Endothelial cell of hepatic sinusoid (primary cell): Measurements from ENCODE around the gene CA12.

Experiments used
- in situ Hi-C: cut with HindIII; loops from 2 replicates; pipeline ENCODE4 v1.10.0; 2017; ENCODE audit warnings: low sequenced_read_pairs

Gene CA12

DNA sequence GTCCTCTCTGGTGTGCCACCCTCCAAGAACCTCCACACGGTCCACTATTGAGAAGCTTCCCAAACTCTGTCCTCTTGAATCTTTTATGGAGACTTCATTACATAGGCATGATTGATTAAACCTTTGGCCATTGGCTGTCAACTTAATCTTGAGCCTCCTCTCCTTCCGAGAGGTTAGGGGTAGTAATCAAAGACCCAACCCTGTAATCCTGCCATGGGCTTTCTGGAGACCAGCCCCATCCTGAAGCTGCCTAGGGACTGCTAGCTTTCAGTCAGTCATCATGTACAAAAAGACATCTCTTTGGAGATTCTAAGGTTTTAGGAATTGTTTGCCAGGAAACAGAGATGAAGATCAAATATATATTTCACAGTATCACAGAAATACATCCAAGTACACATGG is 67.2 kb downstream of the CA12 start:
- in situ Hi-C loops, result no loop called here

DNA sequence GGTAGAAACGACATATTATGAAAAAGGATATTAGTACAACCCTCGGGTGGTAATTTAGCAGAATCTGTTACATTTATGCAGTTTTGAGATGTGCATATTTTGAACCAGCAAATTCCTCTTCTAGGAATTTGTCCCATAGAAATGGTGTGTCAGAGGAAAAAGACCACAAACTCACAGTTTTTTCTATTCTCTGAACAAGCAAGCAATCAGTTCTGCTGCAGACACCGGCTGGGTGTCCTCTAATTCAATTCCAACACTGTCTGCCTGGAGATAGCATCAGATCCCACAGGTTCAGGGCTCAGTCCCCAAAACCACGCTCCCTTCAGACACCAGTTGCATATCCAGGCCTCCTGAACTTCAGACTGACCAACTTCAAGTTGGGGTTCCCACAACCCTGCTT is 67.8 kb downstream of the CA12 start:
- in situ Hi-C loops, result no loop called here

DNA sequence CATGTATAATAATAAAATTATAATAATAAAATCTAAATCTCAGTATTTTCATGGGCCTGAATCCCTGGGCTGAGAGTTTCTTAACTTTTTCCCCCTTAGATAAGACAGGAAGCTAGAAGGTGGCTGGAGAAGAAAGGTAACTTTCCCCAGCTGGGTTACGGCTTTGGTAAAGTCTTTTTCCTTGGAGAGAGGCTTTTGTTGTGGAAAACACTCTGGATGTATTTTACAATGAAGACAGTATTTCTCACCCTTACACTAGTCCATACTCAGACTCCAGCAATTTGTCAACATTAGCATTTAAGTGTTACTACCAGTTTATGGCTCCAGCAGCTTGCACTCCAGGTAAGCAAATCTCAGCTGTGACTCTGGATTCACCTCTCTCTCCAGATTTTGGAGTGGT is 69.4 kb downstream of the CA12 start:
- in situ Hi-C loops, result no loop called here

DNA sequence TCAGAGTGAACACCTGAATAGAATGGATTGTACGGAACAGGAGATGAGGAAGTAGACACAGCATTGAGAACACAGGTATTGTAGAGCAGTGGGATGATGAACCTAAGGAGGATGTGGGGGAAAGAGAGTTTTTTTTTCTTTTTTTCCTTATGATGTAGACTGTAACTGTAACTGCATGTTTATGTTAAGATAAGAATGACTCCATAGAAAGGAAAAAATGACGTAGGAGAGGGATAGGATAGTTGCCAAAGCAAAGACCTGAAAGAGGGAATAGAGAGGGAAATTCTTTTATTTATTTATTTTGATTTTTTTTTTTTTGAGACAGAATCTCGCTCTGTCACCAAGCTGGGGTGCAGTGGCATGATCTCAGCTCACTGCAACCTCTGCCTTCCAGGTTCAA is 71.0 kb downstream of the CA12 start:
- in situ Hi-C loops, result no loop called here

DNA sequence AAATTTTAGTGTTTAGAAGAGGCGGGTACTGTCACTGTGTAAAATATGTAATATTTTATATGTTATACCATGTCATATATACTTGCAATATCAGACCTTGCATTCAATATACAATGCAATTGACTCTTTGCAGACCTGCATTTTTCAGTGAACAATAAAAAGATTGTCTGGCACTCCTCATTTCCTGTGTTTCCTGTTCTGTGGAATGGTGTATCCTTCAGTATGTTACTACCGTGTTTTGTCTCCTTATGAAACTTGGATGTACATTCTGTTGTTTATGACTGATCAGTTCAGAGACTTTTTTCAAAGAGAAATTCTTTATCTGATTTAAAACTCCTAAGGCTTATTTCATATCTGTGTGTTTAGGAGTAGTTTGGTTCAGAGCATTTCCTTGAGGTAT is 72.7 kb downstream of the CA12 start:
- in situ Hi-C loops, result loop anchor here (10.0 kb wide), 1 partner anchor 116 kb away; no protein-coding TSS in a partner anchor

DNA sequence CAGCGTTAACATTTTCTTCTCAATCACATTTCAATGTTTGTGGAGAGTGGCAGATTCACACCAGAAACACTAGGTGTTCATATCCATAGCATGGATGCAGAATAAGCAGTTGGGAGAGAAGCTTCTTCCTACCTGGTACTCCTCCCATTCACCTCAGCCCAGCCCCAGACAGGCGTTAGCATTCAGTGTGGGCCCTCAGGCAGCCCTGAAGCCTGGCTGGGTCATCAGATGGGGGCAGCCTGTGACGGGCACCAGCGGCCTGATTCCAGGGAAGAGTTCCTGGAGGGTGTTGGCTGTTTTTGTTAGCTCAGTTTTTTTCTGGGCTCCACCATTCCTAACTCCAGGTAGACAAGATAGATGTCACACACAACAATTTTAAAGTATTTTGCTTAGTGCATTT is 73.2 kb downstream of the CA12 start:
- in situ Hi-C loops, result loop anchor here (10.0 kb wide), 1 partner anchor 116 kb away; no protein-coding TSS in a partner anchor

DNA sequence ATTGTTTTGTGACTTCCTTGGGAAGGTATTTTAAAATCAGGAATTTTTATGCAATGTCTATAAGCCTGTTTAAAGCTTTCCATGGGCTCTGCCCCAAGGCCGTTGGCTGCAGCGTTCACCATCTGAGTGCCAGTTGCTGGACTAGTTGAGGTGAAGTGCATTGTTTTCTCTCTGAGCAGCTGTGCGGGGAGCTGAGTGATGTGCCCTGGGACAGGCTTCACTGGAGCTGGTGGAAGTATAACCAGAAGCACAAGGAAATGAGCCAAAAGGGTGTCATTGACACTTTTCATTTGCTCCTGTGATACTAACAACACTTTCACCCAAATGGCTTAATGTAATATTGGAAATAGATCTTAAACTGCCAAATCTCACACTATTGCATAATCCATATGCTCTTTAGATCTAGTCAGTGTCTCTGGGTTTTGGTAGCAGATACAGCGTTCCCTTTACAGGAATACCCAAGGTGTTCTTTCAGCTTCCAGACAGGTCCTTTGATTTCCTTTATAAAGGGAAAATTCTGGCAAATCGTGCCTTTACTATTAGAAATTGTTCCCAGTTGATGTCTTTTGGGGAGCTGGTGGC is 75.1 kb downstream of the CA12 start:
- in situ Hi-C loops, result loop anchor here (10.0 kb wide), 1 partner anchor 118 kb away; no protein-coding TSS in a partner anchor

DNA sequence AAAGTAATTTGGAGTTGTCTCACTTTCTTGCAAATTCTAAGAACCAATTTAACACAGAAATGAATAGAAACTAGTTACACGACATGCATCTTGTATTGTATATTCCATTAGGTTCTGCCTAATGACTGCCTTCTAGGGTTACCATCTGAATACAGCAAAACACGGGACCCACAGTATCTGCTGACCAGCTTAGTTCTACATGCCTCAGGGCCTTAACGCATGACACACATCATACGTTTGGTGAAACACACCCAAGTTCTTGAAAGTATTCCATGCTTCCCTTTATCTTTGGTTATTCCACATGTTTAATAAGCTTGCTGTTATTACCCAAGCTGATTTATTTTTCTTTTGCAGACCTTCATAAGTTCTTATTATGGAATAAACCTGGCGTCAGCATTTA is 76.4 kb downstream of the CA12 start:
- in situ Hi-C loops, result loop anchor here (10.0 kb wide), 1 partner anchor 120 kb away; no protein-coding TSS in a partner anchor

DNA sequence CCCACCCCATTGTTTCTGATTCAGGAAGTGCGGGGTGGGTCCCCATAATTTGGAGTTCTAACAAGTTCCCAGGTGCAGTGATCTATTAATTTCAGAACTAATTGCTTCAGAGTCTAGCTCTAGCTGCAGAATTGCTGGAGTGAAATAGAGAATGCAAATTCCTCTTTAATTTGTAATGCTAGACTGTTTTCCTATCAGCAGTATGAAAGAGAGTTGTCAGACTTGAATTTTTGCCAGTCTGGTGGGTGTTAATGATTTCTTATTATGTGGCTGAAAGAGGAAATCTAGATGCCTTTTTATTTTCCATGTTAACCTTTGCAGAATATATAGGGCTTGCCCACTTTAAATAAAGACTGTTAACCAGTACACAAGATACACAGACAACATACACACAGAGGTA is 80.6 kb downstream of the CA12 start:
- in situ Hi-C loops, result loop anchor here (10.0 kb wide), 1 partner anchor 124 kb away; no protein-coding TSS in a partner anchor

DNA sequence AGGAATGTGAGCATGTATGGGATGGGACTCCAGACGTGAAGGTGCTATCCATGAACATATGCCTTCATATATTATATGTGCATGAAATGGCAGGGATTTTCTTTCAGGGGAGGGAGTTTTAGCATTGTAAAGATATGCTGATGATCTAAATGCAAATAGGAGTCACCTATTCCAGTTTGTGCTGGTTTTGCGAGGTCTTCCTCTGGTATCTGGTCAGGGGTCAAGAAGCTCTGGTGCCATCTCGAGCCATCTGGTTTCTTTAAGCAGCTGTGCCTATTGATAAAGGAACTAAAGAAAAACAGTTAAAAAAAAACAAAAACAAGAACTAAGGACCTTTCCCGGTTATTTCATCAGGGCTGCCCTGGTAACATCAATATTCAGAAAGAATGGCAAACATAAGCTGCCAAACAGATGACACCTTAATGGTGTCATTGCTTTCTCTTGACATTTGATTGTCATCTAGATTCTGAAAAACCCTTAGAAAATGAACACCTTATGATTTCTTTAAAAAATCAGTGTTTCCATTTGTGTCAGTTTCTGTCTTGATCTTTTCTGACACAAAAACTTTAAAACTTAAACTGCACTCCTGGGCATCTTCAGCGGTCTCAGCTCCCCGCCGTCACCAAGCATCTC is 81.6 kb downstream of the CA12 start:
- in situ Hi-C loops, result loop anchor here (10.0 kb wide), 1 partner anchor 125 kb away; no protein-coding TSS in a partner anchor

DNA sequence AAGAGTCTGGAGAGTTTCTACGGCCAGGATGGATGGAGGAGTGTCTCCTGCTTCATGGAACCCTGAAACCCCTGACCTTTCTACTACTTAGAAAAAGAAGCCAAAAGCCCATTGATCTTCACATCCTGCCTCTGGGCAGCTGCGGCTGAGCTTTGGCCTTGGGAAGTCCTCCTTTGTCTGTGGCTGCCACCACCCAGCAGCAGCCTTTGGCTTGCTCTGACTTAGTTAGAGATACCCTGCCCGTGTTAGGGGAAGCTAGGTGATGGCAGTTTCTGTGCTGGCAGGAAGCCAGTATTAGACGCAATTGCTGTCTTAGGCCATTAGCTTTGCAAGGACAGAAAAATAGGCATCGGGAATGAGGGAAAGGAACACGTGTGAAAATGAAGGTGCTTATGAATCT is 85.5 kb downstream of the CA12 start:
- in situ Hi-C loops, result no loop called here

DNA sequence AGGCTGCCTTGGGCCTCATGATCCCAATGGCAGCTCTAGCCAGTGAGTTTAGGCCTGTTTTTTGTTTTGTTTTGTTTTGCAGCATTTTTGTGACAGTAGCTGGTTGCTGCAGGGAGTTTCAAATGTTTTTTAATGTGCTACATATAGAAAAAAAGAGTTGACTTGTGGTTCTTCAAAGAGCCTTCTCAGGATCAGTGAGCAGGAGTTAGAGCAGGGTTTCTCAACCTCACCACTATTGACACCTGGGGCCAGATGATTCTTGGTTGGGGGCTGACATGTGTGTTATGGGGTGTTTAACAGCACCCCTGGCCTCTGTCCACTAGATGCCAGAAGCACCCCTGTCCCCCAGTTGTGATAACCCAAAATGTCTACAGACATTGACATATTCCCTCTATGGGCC is 86.3 kb downstream of the CA12 start:
- in situ Hi-C loops, result no loop called here

DNA sequence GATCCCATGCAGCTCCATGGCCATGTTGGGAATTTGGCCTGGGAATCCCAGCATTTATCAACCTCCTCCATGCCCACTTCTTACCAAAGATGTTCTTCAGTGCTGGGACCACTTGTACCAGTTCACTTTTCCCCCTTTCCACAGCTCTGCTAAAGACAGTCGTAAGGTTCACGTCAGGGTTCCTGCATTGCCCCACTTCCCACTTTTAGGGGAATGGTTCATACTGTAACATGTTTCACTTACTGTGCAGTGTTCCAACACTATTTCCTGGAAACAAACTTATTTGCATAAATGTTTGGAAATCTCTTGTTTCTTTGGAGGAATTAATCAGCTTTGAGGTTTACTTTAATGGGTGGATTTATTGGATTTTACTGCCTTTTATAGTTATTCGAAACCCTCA is 87.3 kb downstream of the CA12 start:
- in situ Hi-C loops, result no loop called here

DNA sequence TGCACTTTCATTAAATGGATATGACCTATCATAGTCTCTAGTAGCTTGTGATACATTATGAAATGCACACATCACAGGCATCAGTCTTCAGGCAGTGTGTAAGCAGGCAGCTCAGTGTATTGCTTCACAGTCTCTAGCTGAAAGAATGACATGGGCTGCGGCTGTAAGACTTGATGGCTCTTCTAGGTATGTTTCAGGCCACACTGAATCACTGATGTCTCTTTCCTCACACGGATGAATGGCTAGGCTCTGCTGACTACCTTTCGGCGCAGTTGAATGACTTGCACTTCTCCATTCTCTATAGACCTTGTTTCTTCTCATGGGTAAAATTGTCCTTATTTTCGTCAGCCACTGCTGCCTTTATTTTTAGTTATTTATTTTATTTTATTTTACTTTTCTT is 88.9 kb downstream of the CA12 start:
- in situ Hi-C loops, result no loop called here

DNA sequence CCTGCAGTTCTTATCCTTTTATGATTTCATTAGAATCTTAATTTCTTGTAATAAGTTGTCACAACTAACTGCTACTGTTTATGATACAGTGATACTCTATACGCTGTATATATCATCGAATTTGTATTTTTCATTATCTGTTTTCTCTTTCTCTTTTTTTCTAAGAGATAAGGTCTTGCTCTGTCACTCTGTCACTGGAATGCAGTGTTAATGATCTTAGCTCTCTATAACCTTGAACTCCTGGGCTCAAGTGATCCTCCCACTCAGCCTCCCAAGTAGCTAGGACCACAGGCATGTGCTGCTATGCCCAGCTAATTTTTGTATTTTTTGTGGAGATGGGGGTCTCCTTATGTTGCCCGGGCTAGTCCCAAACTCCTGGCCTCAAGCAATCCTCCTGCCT is 89.4 kb downstream of the CA12 start:
- in situ Hi-C loops, result no loop called here

DNA sequence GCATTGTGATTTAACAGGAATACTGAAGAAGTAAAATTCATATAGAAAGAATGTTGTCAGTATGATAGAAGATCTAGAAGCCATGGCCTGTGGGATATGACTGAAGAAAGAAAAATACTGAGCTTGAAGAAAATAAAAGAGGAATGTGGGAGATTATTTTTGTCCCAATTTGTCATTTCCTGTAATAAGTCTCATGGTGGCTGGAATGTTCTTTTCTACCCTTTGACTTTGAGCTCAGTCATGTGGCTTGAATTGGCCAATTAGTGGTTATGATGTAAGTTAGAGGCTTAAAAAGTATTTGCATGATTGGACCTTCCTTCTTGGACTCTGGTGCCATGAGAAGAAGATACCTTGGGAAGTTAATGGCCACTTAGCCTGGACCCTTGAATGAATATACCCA is 90.1 kb downstream of the CA12 start:
- in situ Hi-C loops, result no loop called here

DNA sequence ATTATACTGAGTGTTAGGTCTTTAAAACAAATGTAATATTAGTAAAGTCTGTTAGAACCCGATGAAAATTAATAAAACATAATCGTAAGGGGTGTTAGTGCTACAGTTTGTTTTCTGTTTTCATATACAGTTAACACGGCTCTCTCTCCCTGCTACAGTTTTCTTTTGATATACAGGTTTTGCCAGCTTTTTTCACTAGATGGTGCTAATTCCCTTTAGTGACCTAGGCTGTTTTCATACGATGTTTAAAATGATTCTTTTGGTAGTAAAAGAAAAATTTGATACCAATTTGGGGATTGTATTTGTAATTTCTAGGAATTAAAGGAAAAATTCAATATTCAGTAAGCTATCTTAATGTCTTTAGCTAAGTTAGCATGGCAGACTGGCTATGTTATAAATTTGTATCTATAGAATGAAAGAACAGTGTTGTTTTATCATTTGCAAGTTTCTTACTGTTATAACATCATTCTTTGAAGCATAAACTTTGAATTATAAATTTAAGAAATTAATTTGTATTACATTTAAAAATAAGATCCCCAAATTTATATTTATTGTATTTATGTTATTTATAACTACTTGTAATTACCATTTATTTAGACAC is 92.8 kb downstream of the CA12 start:
- in situ Hi-C loops, result no loop called here

DNA sequence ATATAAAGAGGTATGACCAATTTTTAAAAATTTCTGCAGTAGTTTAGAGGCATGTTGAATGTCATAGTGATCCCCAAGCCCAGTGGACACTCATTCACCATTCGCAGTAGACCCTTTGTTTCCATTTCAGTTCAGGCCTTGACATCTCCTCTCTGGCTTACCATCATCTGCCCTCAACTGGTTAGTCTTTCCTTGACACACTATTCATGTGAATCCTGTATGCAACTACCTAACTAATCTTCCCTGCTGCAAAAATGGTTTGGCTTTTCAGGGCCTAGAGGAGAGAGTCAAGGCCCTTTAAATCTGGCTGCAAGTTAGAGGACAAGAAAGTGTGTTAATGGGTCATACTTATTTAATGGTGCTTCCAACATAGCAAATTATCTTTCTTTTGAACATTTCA is 93.3 kb downstream of the CA12 start:
- in situ Hi-C loops, result no loop called here

DNA sequence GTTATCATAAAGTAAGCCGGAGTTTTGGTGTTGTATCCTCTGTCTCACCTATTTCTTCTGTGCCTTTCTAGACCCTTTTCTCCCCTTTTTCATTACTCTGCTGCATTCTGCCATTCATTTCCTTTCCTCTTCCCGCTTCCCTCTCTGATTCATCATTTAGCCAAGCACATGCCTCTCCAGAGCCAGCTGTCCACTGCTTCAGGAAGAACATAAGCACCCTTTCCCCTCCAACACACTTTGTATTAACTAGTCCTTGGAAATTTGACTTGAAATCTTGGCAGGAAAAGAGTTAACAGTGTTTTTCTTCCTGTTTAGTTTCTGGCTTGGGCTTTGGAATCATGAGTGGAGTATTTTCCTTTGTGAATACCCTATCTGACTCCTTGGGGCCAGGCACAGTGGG is 94.5 kb downstream of the CA12 start:
- in situ Hi-C loops, result no loop called here

DNA sequence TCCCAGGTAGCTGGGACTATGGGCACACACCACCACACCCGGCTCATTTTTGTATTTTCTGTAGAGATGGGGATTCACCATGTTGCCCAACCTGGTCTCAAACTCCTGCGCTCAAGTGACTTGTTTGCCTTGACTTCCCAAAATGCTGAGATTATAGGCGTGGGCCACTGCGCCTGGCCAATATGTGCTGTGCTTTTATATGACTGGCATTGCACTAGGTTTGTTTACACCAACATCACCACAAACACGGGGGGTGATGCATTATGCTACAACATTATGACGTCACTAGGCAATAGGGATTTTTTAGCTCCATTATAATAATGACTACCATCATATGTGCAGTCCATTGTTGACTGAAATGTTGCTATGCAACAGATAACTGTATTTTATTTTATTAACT is 97.3 kb downstream of the CA12 start:
- in situ Hi-C loops, result no loop called here

DNA sequence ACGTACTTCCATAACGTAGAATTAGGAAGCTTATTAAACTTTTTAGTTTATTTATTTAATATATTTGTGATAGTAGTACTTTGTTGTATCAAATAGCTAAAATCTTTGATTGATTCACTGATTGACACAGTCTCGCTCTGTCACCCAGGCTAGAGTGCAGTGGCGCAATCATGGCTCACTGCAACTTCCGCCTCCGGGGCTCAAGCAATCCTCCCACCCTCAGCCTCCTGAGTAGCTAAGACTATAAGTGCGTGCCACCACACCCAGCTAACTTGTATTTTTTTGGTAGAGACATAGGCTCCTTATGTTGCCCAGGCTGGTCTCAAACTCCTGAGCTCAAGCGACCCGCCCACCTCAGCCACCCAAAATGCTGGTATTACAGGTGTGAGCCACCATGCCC is 98.5 kb downstream of the CA12 start:
- in situ Hi-C loops, result no loop called here

DNA sequence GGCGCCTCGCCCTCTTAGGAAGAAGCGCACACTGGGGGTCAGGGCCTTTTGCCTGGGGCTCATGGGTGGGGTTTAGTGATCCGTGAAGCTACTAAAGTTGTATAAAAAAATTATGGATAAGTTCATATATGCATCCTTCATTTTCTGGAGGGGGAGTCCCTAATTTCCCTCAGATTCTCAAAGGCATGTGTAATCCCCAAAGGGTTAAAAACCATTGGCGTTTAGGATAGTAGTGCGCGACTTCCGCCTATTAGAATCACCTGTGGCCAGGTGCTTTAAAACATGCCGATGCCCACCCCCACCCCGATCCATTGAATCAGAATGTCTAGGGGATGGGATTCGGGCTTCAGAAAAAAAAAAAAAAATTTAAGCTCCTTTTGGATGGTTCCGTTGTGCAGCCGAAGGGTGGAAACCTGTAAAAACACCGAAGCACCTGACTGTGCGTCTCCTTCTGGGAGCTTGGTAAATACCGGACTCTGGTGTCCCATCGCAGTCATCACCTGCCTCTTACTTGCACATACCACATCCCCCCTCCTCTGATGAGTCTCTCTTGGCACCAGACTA is 103.7 kb downstream of the CA12 start:
- in situ Hi-C loops, result loop anchor here (5.0 kb wide), 2 partner anchors 69 to 86 kb away; no protein-coding TSS in a partner anchor
